ENCODE measurements around the gene CAMKK1. TPM values are rescaled to one million over a fixed set of nuclear protein-coding genes. Genes with fewer than 3 reads are reported as not detected.

CAMKK1 gene
- total and polyA plus RNA-seq, 9 of the 15 experiments (the other 6 are each of a cell fraction or from before 2014, with no cell fraction given), result 0.34 to 7.5 (median 4.9) TPM

- H4K20me1 ChIP-seq (replicated peaks; ENCODE audit: control insufficient read depth, insufficient read depth, low read length), result no peaks in the 10 kb centered on the region
- no peak overlapping the region for H3K27ac ChIP-seq (ENCODE audit: extremely low read depth, low read depth, low read length)
- FAIRE-seq (no peak), ATAC-seq (no peak), DNase-seq (ENCODE audit: extremely low read depth in 1 of 4, low spot score in 3 of 4) (no peak)
- no peaks in the 10 kb centered on the region for H3K27me3 ChIP-seq (ENCODE audit: control insufficient read depth in 2 of 2, insufficient read depth in 2 of 2, low read length in 2 of 2)
- no peak overlapping the region for H3K4me2 ChIP-seq (ENCODE audit: insufficient read depth, low read length)
- no peaks in the 10 kb centered on the region for H3K9me1 ChIP-seq (ENCODE audit: control insufficient read depth, insufficient read depth, low read length)
- WGBS (ENCODE audit: insufficient coverage, low coverage, missing lambda C conversion rate), result 97% methylated on average over 5 of the region's 17 CpGs
- H2AFZ ChIP-seq (ENCODE audit: low read depth, low read length), result no peak overlapping the region
- no peak overlapping the region for H3K4me3 ChIP-seq
- H3K4me1 ChIP-seq (replicated peaks in 1 of 2; ENCODE audit: control insufficient read depth in 2 of 2, insufficient read depth in 2 of 2, low read length in 2 of 2), result no peaks in the 10 kb centered on the region; a peak in 1 of 5 replicates
- no peaks in the 10 kb centered on the region for H3K9me3 ChIP-seq (replicated peaks; ENCODE audit: control insufficient read depth, insufficient read depth, low read depth, low read length)
- intact Hi-C loops (cut with micrococcal nuclease) (no loop called here), in situ Hi-C loops (cut with MboI) (no loop called here)
- TF ChIP-seq NR2C2 (CRISPR knock-in tag; IDR thresholded peaks at IDR 0.05), result no peak
- TF ChIP-seq NR2C2 (tag; IDR thresholded peaks at IDR 0.05), result no peak
- peak; percentile 49 for TF ChIP-seq POLR2G (IDR thresholded peaks at IDR 0.05; ENCODE audit: low read depth, low read length)
- no peak for TF ChIP-seq TCF3 (CRISPR knock-in tag; IDR thresholded peaks at IDR 0.05)
- TF ChIP-seq ILK (tag; IDR thresholded peaks at IDR 0.05; ENCODE audit: borderline replicate concordance, low read depth), result no peak
- ChIA-PET POLR2A (no interaction called here), CTCF (ENCODE audit: low intra/inter-chr PET ratio) (interaction anchor here (0.6 kb wide), 1 partner anchor 271 kb away, joined by 4 read pairs; no protein-coding TSS in a partner anchor)
- H3K79me2 ChIP-seq (ENCODE audit: control insufficient read depth, insufficient read depth, low read length), result no peaks in the 10 kb centered on the region
- H3K36me3 ChIP-seq (ENCODE audit: control insufficient read depth, insufficient read depth, low read length), result peaks cover 61% of the 10 kb centered on the region; the same call in 2 of the 3 replicates
- BruUV-seq (replicated peaks), result no TSS peak
- H3K9ac ChIP-seq (ENCODE audit: insufficient read depth in 1 of 2, low read depth in 2 of 2, low read length in 2 of 2), result no peak overlapping the region
These were observed 44.5 kb upstream of the CAMKK1 start for GRCh38 chr17:3937359-3937758.

GRCh38 chr17:3935825-3936355, 43.0 kb upstream of the CAMKK1 start:
- no peaks in the 10 kb centered on the region for H3K27me3 ChIP-seq (ENCODE audit: control insufficient read depth in 2 of 2, insufficient read depth in 2 of 2, low read length in 2 of 2)
- H3K9ac ChIP-seq (ENCODE audit: insufficient read depth in 1 of 2, low read depth in 2 of 2, low read length in 2 of 2), result no peak overlapping the region
- H3K79me2 ChIP-seq (ENCODE audit: control insufficient read depth, insufficient read depth, low read length), result no peaks in the 10 kb centered on the region
- TF ChIP-seq RBM25 (IDR thresholded peaks at IDR 0.05; ENCODE audit: low read depth, low read length, severe bottlenecking) (peak; percentile 61), CLOCK (CRISPR knock-in tag; IDR thresholded peaks at IDR 0.05; ENCODE audit: borderline replicate concordance) (no peak)
- WGBS (ENCODE audit: insufficient coverage, low coverage, missing lambda C conversion rate), result 86% methylated on average over 7 of the region's 9 CpGs
- CTCF ChIA-PET (ENCODE audit: low intra/inter-chr PET ratio), result no interaction called here
- POLR2A ChIA-PET, result interaction anchor here (0.7 kb wide), 1 partner anchor 620 kb away, joined by 3 read pairs; no protein-coding TSS in a partner anchor
- H3K4me3 ChIP-seq, result no peak overlapping the region
- no peak overlapping the region for H2AFZ ChIP-seq (ENCODE audit: low read depth, low read length)
- intact Hi-C loops (cut with micrococcal nuclease), result loop anchor here (2.0 kb wide), 1 partner anchor 71 kb away; no protein-coding TSS in a partner anchor
- H3K36me3 ChIP-seq (ENCODE audit: control insufficient read depth, insufficient read depth, low read length), result peaks cover 50% of the 10 kb centered on the region; the same call in 2 of the 3 replicates
- no peak overlapping the region for H3K4me2 ChIP-seq (ENCODE audit: insufficient read depth, low read length)
- ATAC-seq (no peak), FAIRE-seq (no peak), DNase-seq (ENCODE audit: extremely low read depth in 1 of 4, low spot score in 3 of 4) (no peak)
- no peaks in the 10 kb centered on the region for H3K9me1 ChIP-seq (ENCODE audit: control insufficient read depth, insufficient read depth, low read length)
- no peaks in the 10 kb centered on the region for H3K9me3 ChIP-seq (replicated peaks; ENCODE audit: control insufficient read depth, insufficient read depth, low read depth, low read length)
- no TSS peak for BruUV-seq (replicated peaks)
- peaks cover 2 to 4% of the 10 kb centered on the region in 2 experiments; a peak in 2 of 5 replicates for H3K4me1 ChIP-seq (replicated peaks in 1 of 2; ENCODE audit: control insufficient read depth in 2 of 2, insufficient read depth in 2 of 2, low read length in 2 of 2)
- in situ Hi-C loops (cut with MboI), result no loop called here
- no peak overlapping the region for H3K27ac ChIP-seq (ENCODE audit: extremely low read depth, low read depth, low read length)
- no peaks in the 10 kb centered on the region for H4K20me1 ChIP-seq (replicated peaks; ENCODE audit: control insufficient read depth, insufficient read depth, low read length)
